NCI-H1436 (cell line): Measurements from ENCODE around the gene ZC3H18.

Experiments
- DNase-seq: peaks from one replicate; lab custom pipeline; 2025; lab: John Stamatoyannopoulos, UW

Gene ZC3H18

DNA sequence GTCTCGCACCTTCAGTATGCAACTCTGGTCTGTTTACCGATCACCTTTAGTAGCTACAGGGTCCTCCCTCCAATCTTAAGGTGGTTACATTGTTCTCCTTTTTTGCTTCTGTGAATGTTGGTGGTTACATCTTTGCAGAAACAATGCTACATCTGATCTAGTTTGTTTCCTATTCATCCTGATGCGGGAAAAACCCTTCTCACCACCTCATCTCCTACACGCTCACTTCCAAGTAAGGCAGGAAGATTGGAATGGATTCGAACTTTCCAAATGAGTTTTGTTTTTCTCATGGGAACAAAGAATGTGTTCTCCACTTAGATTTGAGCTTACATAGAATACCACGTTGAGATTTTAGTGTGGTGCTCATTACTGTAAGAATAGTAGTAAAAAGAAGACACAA lies 14.5 kb downstream of the ZC3H18 start:
- no peak for DNase-seq

GRCh38 chr16:88585269-88585668 lies 15.1 kb downstream of the ZC3H18 start:
- no peak for DNase-seq

DNA sequence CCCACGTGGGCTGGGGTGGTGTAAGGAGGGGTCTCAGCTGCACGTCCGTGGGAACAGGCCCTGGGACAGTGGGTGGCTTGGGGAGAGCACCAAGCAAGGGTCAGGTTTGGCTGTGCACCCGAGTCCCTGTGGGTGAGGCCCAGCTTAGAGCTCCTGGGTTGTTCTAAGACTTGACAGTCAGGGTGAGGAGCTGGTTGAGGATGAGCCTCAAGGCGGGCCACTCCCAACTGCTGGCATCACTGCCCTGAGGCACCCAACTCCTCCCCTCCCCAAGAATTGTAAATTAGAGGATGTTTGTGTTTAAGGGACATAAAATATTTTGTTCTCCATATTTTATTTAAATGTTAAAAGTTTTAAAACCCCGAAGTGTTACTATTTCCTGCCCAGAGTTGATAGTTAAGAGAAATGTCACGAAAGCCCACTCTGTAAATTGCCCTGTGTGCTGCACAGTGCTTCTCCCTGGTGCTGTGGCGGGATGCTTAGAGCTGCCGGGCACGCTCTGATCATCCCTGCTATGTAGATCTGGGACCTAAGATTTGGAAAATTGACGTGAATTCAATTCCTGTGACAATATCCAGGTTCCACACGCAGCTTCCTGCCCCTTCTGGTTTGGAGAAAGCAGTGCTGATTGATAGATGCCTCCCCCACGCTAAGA lies 15.9 kb downstream of the ZC3H18 start:
- no peak for DNase-seq

GRCh38 chr16:88588148-88588547 lies 17.9 kb downstream of the ZC3H18 start:
- no peak for DNase-seq

DNA sequence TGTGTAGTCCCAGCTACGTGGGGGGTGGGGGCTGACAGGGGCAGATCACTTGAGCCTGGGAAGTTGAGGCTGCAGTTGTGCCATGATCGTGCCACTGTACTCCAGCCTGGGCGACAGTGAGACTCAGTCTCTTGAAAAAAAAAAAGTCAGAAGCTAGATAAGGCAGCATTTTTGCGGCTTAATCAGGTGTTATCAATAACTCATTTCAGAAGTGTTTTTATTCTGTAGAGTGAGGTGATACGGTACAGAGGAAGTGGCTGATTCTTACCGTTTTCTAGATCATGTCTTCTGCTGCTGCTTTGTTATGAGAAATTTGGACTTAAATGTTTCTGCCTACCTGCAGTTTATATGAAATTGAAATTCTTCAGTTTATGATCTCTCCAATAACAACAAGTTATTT lies 18.6 kb downstream of the ZC3H18 start:
- DNase-seq: no peak

- DNase-seq: no peak
These were observed 19.2 kb downstream of the ZC3H18 start for GRCh38 chr16:88589441-88589840.

- no peak for DNase-seq
These were observed 21.4 kb downstream of the ZC3H18 start for GRCh38 chr16:88591577-88592021.

- DNase-seq: no peak
These were observed 22.9 kb downstream of the ZC3H18 start for GRCh38 chr16:88593061-88593460.

GRCh38 chr16:88593489-88593888 lies 23.3 kb downstream of the ZC3H18 start:
- no peak for DNase-seq

DNA sequence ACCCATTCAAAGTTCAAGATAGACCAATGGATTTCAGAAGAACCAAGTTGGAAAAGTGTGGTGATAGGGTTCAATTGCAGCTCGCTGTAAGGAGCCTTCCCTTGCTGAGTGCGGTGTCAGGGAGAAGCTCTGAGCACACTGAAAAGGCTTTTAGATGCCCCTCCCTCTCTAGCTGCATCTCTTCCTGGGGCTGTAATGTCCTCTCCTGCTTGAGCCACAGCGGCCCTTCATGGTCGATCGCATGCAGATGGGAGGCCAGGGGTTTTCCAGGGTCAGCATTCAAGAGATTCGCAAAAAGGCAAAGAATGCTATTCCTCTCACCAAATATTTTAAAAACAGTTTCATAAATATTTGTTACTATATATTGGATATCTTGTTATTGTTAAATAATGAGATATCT lies 23.7 kb downstream of the ZC3H18 start:
- DNase-seq: no peak

DNA sequence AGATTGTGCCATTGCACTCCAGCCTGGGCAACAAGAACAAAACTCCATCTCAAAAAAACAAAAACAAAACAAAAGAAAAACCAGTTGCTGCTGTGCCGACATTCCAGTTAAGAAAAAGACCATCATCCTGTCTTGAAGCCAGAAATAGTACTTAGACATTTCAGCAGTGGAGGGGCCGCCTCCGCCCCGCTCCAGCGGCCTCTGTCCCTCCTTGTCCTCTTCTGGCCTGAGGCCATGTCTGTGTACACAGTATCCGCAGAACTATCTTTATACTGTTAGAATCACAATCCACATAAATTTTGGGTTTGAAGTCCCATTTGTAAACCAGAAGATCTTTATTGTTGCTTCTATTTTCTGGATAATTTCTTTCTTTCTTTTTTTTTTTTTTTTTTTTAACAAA lies 24.9 kb downstream of the ZC3H18 start:
- no peak for DNase-seq

- DNase-seq: no peak
These were observed 25.7 kb downstream of the ZC3H18 start for GRCh38 chr16:88595921-88596320.

DNA sequence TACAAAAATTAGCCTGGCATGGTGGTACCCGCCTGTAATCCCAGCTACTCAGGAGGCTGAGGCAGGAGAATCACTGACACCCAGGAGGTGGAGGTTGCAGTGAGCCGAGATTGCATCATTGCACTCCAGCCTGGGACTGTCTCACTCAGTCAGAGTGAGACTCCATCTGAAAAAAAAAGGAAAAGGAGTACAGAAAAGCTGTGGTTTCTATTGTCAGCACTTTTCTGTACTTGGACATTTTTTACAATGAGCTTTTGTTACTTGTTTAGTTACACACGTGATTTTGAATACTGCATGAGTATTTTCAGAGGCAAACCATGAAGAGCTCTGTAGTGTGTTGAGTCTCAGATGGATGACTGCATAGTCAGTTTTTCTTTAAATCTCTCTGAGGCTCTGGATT lies 26.3 kb downstream of the ZC3H18 start:
- no peak for DNase-seq

- no peak for DNase-seq
These were observed 27.8 kb downstream of the ZC3H18 start for GRCh38 chr16:88597856-88598491.

DNA sequence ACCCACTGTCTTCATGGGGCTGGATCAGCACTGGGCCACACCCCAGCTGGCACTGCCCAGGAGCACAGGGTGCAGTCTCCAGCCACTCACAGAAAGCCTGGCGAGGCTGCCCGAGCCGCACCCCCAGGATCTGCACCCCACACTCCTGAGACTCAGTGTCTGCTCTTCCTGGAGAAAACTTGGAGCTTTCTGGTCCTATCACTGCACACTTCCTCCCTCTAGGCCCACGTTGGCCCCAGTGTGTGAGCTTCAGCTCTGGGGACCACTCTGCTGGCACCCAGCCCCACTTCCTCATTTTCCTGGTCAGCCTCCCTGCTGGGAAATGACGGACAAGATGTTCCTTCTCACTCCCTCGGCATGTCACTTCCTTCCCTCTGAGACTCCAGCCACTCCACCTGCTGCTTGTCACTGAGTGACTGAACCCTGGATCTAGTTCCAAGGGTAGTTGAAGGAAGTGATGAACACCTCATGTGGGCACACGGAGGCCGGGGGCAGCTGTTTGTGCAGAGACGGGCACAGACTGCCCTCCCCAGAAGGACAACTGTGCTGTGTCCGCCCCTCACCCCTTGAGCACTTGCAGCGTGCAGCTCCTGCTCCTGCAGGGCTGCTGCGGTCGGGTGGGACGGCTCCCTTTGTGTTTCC lies 29.0 kb downstream of the ZC3H18 start:
- no peak for DNase-seq

GRCh38 chr16:88599825-88600538 lies 29.8 kb downstream of the ZC3H18 start:
- DNase-seq: no peak

- no peak for DNase-seq
These were observed 30.3 kb downstream of the ZC3H18 start for GRCh38 chr16:88600539-88600896.

GRCh38 chr16:88601313-88602036 lies 31.3 kb downstream of the ZC3H18 start:
- no peak for DNase-seq

GRCh38 chr16:88602091-88602490 lies 31.9 kb downstream of the ZC3H18 start:
- DNase-seq: no peak

GRCh38 chr16:88605186-88606147 lies 35.3 kb downstream of the ZC3H18 start:
- no peak for DNase-seq

- DNase-seq: no peak
These were observed 36.0 kb downstream of the ZC3H18 start for GRCh38 chr16:88606148-88606757.
